ENCODE measurements around the gene LRMDA. TPM values are rescaled to one million over a fixed set of nuclear protein-coding genes. Genes with fewer than 3 reads are reported as not detected.

The LRMDA gene
- total RNA-seq, 1 experiment from 2014 or later: not detected

GRCh38 chr10:75434291-75434690, 2.9 kb downstream of the LRMDA start:
- no peaks in the 10 kb centered on the region for H3K9me3 ChIP-seq (ENCODE audit: low read length)
- no peaks in the 10 kb centered on the region for H3K36me3 ChIP-seq (ENCODE audit: insufficient read depth, low read length)
- H4K20me1 ChIP-seq (ENCODE audit: insufficient read depth, low read depth, low read length): no peaks in the 10 kb centered on the region
- no peaks in the 10 kb centered on the region for H3K27me3 ChIP-seq (ENCODE audit: low read length)
- H3K79me2 ChIP-seq (ENCODE audit: low read length): no peaks in the 10 kb centered on the region
- no peak overlapping the region for H3K9ac ChIP-seq (ENCODE audit: low read length)
- no peak overlapping the region for H3K27ac ChIP-seq (ENCODE audit: low read length)
- no peaks in the 10 kb centered on the region for H3K9me2 ChIP-seq (replicated peaks; ENCODE audit: insufficient read depth, low read length)
- no peak overlapping the region for H2AFZ ChIP-seq (ENCODE audit: low read length)
- no peak for DNase-seq
- no peak overlapping the region for H3K4me3 ChIP-seq (ENCODE audit: low read length)
- H3K4me1 ChIP-seq (ENCODE audit: low read length): no peaks in the 10 kb centered on the region
- no peak overlapping the region for H3K4me2 ChIP-seq (ENCODE audit: low read depth, low read length, poor library complexity, severe bottlenecking)

- Histone ChIP-seq H3K79me2 (ENCODE audit: low read length) (no peaks in the 10 kb centered on the region), H3K27ac (ENCODE audit: low read length) (no peak overlapping the region), H4K20me1 (ENCODE audit: insufficient read depth, low read depth, low read length) (no peaks in the 10 kb centered on the region), H3K9me3 (ENCODE audit: low read length) (no peaks in the 10 kb centered on the region), H3K9ac (ENCODE audit: low read length) (no peak overlapping the region), H3K4me3 (ENCODE audit: low read length) (no peak overlapping the region), H3K9me2 (replicated peaks; ENCODE audit: insufficient read depth, low read length) (no peaks in the 10 kb centered on the region), H3K27me3 (ENCODE audit: low read length) (no peaks in the 10 kb centered on the region), H2AFZ (ENCODE audit: low read length) (no peak overlapping the region), H3K36me3 (ENCODE audit: insufficient read depth, low read length) (no peaks in the 10 kb centered on the region), H3K4me2 (ENCODE audit: low read depth, low read length, poor library complexity, severe bottlenecking) (no peak overlapping the region), H3K4me1 (ENCODE audit: low read length) (no peaks in the 10 kb centered on the region)
- DNase-seq: no peak
These were observed 3.9 kb downstream of the LRMDA start for GRCh38 chr10:75435291-75435690.

GRCh38 chr10:75436896-75437295, 5.5 kb downstream of the LRMDA start:
- H2AFZ ChIP-seq (ENCODE audit: low read length): no peak overlapping the region
- H3K4me1 ChIP-seq (ENCODE audit: low read length): no peaks in the 10 kb centered on the region
- H3K9me3 ChIP-seq (ENCODE audit: low read length): no peaks in the 10 kb centered on the region
- H4K20me1 ChIP-seq (ENCODE audit: insufficient read depth, low read depth, low read length): no peaks in the 10 kb centered on the region
- no peak overlapping the region for H3K4me2 ChIP-seq (ENCODE audit: low read depth, low read length, poor library complexity, severe bottlenecking)
- no peak overlapping the region for H3K9ac ChIP-seq (ENCODE audit: low read length)
- H3K9me2 ChIP-seq (replicated peaks; ENCODE audit: insufficient read depth, low read length): no peaks in the 10 kb centered on the region
- no peaks in the 10 kb centered on the region for H3K36me3 ChIP-seq (ENCODE audit: insufficient read depth, low read length)
- H3K27ac ChIP-seq (ENCODE audit: low read length): no peak overlapping the region
- no peaks in the 10 kb centered on the region for H3K79me2 ChIP-seq (ENCODE audit: low read length)
- H3K27me3 ChIP-seq (ENCODE audit: low read length): no peaks in the 10 kb centered on the region
- DNase-seq: no peak
- H3K4me3 ChIP-seq (ENCODE audit: low read length): no peak overlapping the region

DNA sequence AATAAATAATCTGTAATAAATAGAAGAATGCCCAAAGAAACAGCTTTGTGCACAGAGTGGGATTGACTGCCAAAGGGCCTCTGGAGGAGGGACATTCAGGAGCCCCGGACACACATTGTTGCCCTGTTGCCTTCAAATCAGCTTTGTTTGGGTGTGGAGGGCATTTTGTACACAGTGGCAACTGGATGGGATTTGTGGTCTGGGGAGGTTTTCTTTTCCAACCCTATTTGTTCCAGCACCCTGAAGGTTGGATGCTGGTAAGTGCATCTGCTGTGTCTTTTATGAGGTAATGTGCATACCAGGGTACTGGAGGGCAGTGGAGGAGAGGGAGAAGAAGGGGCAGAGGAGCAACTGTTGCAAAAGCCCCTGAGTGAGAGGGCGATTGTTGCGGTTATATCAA, 6.3 kb downstream of the LRMDA start:
- no peak overlapping the region for H3K4me3 ChIP-seq (ENCODE audit: low read length)
- no peaks in the 10 kb centered on the region for H3K4me1 ChIP-seq (ENCODE audit: low read length)
- no peak overlapping the region for H3K27ac ChIP-seq (ENCODE audit: low read length)
- no peaks in the 10 kb centered on the region for H3K36me3 ChIP-seq (ENCODE audit: insufficient read depth, low read length)
- H2AFZ ChIP-seq (ENCODE audit: low read length): no peak overlapping the region
- H3K79me2 ChIP-seq (ENCODE audit: low read length): no peaks in the 10 kb centered on the region
- no peaks in the 10 kb centered on the region for H3K9me2 ChIP-seq (replicated peaks; ENCODE audit: insufficient read depth, low read length)
- H3K9ac ChIP-seq (ENCODE audit: low read length): no peak overlapping the region
- H3K9me3 ChIP-seq (ENCODE audit: low read length): no peaks in the 10 kb centered on the region
- H3K4me2 ChIP-seq (ENCODE audit: low read depth, low read length, poor library complexity, severe bottlenecking): no peak overlapping the region
- no peaks in the 10 kb centered on the region for H3K27me3 ChIP-seq (ENCODE audit: low read length)
- no peaks in the 10 kb centered on the region for H4K20me1 ChIP-seq (ENCODE audit: insufficient read depth, low read depth, low read length)
- no peak for DNase-seq

DNA sequence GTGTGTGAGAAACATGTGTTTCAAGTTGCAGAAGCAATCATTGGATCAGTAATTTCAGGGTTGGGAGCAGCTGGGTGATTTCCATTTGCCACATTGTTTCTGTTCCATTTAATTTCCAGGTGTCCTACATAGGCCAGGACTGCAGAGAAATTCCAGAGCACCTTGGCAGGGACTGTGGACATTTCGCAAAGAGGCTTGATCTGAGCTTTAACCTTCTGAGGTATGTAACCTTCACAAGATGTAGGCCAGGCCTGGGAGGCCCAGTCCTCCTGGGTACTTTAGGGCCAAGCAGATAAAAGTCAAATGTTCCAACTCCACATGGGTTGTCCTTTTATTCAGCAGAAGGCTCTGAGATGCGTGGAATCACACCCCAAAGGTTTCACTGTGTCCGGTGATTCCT, 6.9 kb downstream of the LRMDA start:
- H3K27me3 ChIP-seq (ENCODE audit: low read length): no peaks in the 10 kb centered on the region
- no peaks in the 10 kb centered on the region for H3K4me1 ChIP-seq (ENCODE audit: low read length)
- no peak overlapping the region for H3K27ac ChIP-seq (ENCODE audit: low read length)
- H3K79me2 ChIP-seq (ENCODE audit: low read length): no peaks in the 10 kb centered on the region
- no peaks in the 10 kb centered on the region for H3K9me3 ChIP-seq (ENCODE audit: low read length)
- no peaks in the 10 kb centered on the region for H3K36me3 ChIP-seq (ENCODE audit: insufficient read depth, low read length)
- DNase-seq: no peak
- H3K4me2 ChIP-seq (ENCODE audit: low read depth, low read length, poor library complexity, severe bottlenecking): no peak overlapping the region
- H3K4me3 ChIP-seq (ENCODE audit: low read length): no peak overlapping the region
- H2AFZ ChIP-seq (ENCODE audit: low read length): no peak overlapping the region
- no peaks in the 10 kb centered on the region for H3K9me2 ChIP-seq (replicated peaks; ENCODE audit: insufficient read depth, low read length)
- H4K20me1 ChIP-seq (ENCODE audit: insufficient read depth, low read depth, low read length): no peaks in the 10 kb centered on the region
- H3K9ac ChIP-seq (ENCODE audit: low read length): no peak overlapping the region

- H4K20me1 ChIP-seq (ENCODE audit: insufficient read depth, low read depth, low read length): no peaks in the 10 kb centered on the region
- no peaks in the 10 kb centered on the region; the same call in 1 of the 2 replicates for H3K27me3 ChIP-seq (ENCODE audit: low read length)
- H3K79me2 ChIP-seq (ENCODE audit: low read length): no peaks in the 10 kb centered on the region
- H3K27ac ChIP-seq (ENCODE audit: low read length): no peak overlapping the region
- H3K4me1 ChIP-seq (ENCODE audit: low read length): no peaks in the 10 kb centered on the region
- H3K36me3 ChIP-seq (ENCODE audit: insufficient read depth, low read length): no peaks in the 10 kb centered on the region
- H2AFZ ChIP-seq (ENCODE audit: low read length): no peak overlapping the region
- H3K9me3 ChIP-seq (ENCODE audit: low read length): peaks cover 3% of the 10 kb centered on the region; the same call in 1 of the 2 replicates
- no peak overlapping the region for H3K9ac ChIP-seq (ENCODE audit: low read length)
- no peak overlapping the region for H3K4me2 ChIP-seq (ENCODE audit: low read depth, low read length, poor library complexity, severe bottlenecking)
- no peaks in the 10 kb centered on the region for H3K9me2 ChIP-seq (replicated peaks; ENCODE audit: insufficient read depth, low read length)
- H3K4me3 ChIP-seq (ENCODE audit: low read length): no peak overlapping the region
- no peak for DNase-seq
These were observed 8.4 kb downstream of the LRMDA start for GRCh38 chr10:75439811-75440210.

DNA sequence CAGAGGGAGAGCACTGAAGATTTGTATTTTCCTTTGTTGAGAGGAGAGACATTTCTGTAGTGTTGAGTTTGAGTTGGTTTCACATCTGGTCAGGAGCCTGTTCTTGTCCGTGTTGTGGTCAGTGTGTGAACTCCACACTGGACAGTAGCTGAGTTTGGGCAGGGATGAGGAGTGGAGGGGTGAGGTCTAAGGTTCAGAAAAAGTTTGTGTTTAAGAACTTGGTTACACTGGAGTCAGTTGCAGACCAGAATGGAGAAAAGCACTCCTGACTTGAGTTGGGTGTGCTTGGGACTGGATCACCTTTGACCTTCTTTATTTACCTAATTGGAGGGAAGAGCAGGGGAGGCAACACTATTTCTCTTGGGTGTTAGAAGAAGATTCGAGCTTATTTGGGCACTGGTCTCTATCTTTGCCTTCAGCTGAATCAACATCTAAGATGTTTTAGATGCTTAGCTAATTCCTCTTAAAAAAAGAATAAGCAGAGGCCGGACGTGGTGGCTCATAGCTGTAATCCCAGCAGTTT, 8.9 kb downstream of the LRMDA start:
- H3K9me3 ChIP-seq (ENCODE audit: low read length): peaks cover 3% of the 10 kb centered on the region; the same call in 1 of the 2 replicates
- H3K79me2 ChIP-seq (ENCODE audit: low read length): no peaks in the 10 kb centered on the region
- no peaks in the 10 kb centered on the region for H3K4me1 ChIP-seq (ENCODE audit: low read length)
- no peaks in the 10 kb centered on the region; the same call in 1 of the 2 replicates for H3K27me3 ChIP-seq (ENCODE audit: low read length)
- no peak overlapping the region for H3K4me3 ChIP-seq (ENCODE audit: low read length)
- H3K9ac ChIP-seq (ENCODE audit: low read length): no peak overlapping the region
- no peak overlapping the region for H2AFZ ChIP-seq (ENCODE audit: low read length)
- H3K9me2 ChIP-seq (replicated peaks; ENCODE audit: insufficient read depth, low read length): no peaks in the 10 kb centered on the region
- no peak overlapping the region for H3K27ac ChIP-seq (ENCODE audit: low read length)
- DNase-seq: no peak
- H3K36me3 ChIP-seq (ENCODE audit: insufficient read depth, low read length): no peaks in the 10 kb centered on the region
- H4K20me1 ChIP-seq (ENCODE audit: insufficient read depth, low read depth, low read length): no peaks in the 10 kb centered on the region
- H3K4me2 ChIP-seq (ENCODE audit: low read depth, low read length, poor library complexity, severe bottlenecking): no peak overlapping the region

DNA sequence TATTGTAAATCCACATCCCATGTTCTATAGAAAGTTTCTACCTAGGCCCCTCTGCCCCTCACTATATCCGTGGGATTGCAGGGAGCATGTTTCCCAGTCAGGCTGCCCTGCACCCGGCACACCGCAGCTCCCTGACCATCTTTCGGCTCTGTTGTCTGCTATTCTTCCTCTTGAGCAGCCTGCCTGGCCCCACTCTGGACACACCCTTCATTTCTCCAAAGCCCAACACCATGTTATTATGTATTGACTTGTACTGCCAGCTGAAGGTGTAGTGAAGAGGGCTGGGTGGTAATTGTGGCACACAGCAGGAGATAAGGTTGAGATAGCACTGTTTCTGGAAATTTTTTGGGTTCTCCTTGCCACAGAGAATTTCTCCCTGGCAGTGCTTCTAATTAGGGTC, 9.8 kb downstream of the LRMDA start:
- Histone ChIP-seq H3K4me3 (ENCODE audit: low read length) (no peak overlapping the region), H3K27ac (ENCODE audit: low read length) (no peak overlapping the region), H3K36me3 (ENCODE audit: insufficient read depth, low read length) (no peaks in the 10 kb centered on the region), H3K9ac (ENCODE audit: low read length) (no peak overlapping the region), H2AFZ (ENCODE audit: low read length) (no peak overlapping the region), H4K20me1 (ENCODE audit: insufficient read depth, low read depth, low read length) (no peaks in the 10 kb centered on the region), H3K4me1 (ENCODE audit: low read length) (no peaks in the 10 kb centered on the region), H3K27me3 (ENCODE audit: low read length) (no peaks in the 10 kb centered on the region; the same call in 1 of the 2 replicates), H3K4me2 (ENCODE audit: low read depth, low read length, poor library complexity, severe bottlenecking) (no peak overlapping the region), H3K9me3 (ENCODE audit: low read length) (peaks cover 3% of the 10 kb centered on the region; the same call in 1 of the 2 replicates), H3K9me2 (replicated peaks; ENCODE audit: insufficient read depth, low read length) (no peaks in the 10 kb centered on the region), H3K79me2 (ENCODE audit: low read length) (no peaks in the 10 kb centered on the region)
- no peak for DNase-seq
